CD14-positive monocyte (primary cell): ENCODE results near the gene HPRT1. TPM values are rescaled to one million over a fixed set of nuclear protein-coding genes. Genes with fewer than 3 reads are reported as not detected.

Experiments
- DNase-seq, 3 donors: peaks; one replicate each; pipeline ENCODE4 v3.0.0-alpha.2; 2011 to 2022
- H2AFZ ChIP-seq: 2 replicates; pipeline ENCODE4 v1.6.0; 2012; ENCODE audit warnings: mild to moderate bottlenecking, low read depth, low read length, inconsistent platforms; ENCODE audit not compliant: insufficient read depth, poor library complexity, severe bottlenecking
- H3K27ac ChIP-seq, 2 donors: 1 replicate in 1 of 2; 2 replicates in 1 of 2; pipeline ENCODE4 v1.5.1; 2012 to 2013; ENCODE audit warnings: low read length in 2 of 2, control low read depth in 1 of 2, inconsistent platforms in 1 of 2, low read depth in 1 of 2, mild to moderate bottlenecking in 1 of 2
- H3K27me3 ChIP-seq, 2 donors: one replicate each; pipeline versions ENCODE4 v1.6.0 to v1.6.1; 2011 to 2013; ENCODE audit warnings: low read length in 2 of 2; ENCODE audit not compliant: control insufficient read depth in 2 of 2, insufficient read depth in 2 of 2
- H3K36me3 ChIP-seq, 2 donors: replicated peaks in 1 of 2; 1 replicate in 1 of 2; 2 replicates in 1 of 2; pipeline versions ENCODE4 v1.5.1 to v1.6.1; 2012 to 2013; ENCODE audit warnings: low read length in 2 of 2, control low read depth in 1 of 2, inconsistent platforms in 1 of 2, mild to moderate bottlenecking in 1 of 2; ENCODE audit not compliant: insufficient read depth in 2 of 2, control insufficient read depth in 1 of 2
- H3K4me1 ChIP-seq, 2 donors: 1 replicate in 1 of 2; 2 replicates in 1 of 2; pipeline versions ENCODE4 v1.5.1 to v1.6.1; 2012 to 2013; ENCODE audit warnings: low read length in 2 of 2, control low read depth in 1 of 2, inconsistent platforms in 1 of 2, mild to moderate bottlenecking in 1 of 2, moderate library complexity in 1 of 2; ENCODE audit not compliant: insufficient read depth in 2 of 2, control insufficient read depth in 1 of 2
- H3K4me2 ChIP-seq: replicated peaks from 2 replicates; pipeline ENCODE3; 2012; ENCODE audit warnings: low read length, moderate library complexity, mild to moderate bottlenecking; ENCODE audit not compliant: poor library complexity, severe bottlenecking; ENCODE audit errors: extremely low read depth
- H3K4me3 ChIP-seq, 3 experiments: fragments of 200-600 bp in 1 of 3; sonication (generic) in 1 of 3; replicated peaks in 1 of 3; 1 replicate in 2 of 3; 2 replicates in 1 of 3; pipeline ENCODE4 v1.5.1; 2011 to 2013; ENCODE audit warnings: low read length in 3 of 3, mild to moderate bottlenecking in 3 of 3, control low read depth in 2 of 3, low read depth in 2 of 3, inconsistent platforms in 1 of 3, moderate library complexity in 1 of 3
- H3K79me2 ChIP-seq: 2 replicates; pipeline ENCODE4 v1.6.0; 2012; ENCODE audit warnings: mild to moderate bottlenecking, control low read depth, inconsistent platforms, low read length, moderate library complexity; ENCODE audit not compliant: insufficient read depth
- H3K9ac ChIP-seq: 2 replicates; pipeline ENCODE4 v1.6.0; 2017; ENCODE audit warnings: low read length, mild to moderate bottlenecking; ENCODE audit not compliant: insufficient read depth, poor library complexity, severe bottlenecking
- H3K9me3 ChIP-seq, 2 donors: replicated peaks in 1 of 2; 1 replicate in 1 of 2; 2 replicates in 1 of 2; pipeline versions ENCODE4 v1.5.1 to v1.6.1; 2012 to 2013; ENCODE audit warnings: low read length in 2 of 2, control low read depth in 1 of 2; ENCODE audit not compliant: control insufficient read depth in 1 of 2, insufficient read depth in 1 of 2
- H4K20me1 ChIP-seq: 2 replicates; pipeline ENCODE4 v1.6.0; 2012; ENCODE audit warnings: mild to moderate bottlenecking, low read length, control low read depth, moderate library complexity; ENCODE audit not compliant: insufficient read depth
- H3K27ac Mint-ChIP-seq, 7 donors: one replicate each; pipeline ENCODE4 v1.8.0; 2020; ENCODE audit warnings: mild to moderate bottlenecking in 7 of 7, mixed read lengths in 7 of 7, moderate library complexity in 6 of 7, inconsistent platforms in 2 of 7
- H3K27me3 Mint-ChIP-seq, 3 donors: one replicate each; pipeline ENCODE4 v1.8.0; 2021 to 2022; ENCODE audit warnings: low read depth in 3 of 3, mild to moderate bottlenecking in 3 of 3, mixed read lengths in 3 of 3, moderate library complexity in 3 of 3, inconsistent platforms in 1 of 3
- H3K36me3 Mint-ChIP-seq, 2 donors: one replicate each; pipeline ENCODE4 v1.8.0; 2020; ENCODE audit warnings: mixed read lengths in 2 of 2, inconsistent platforms in 1 of 2, mild to moderate bottlenecking in 1 of 2
- H3K4me1 Mint-ChIP-seq: one replicate; pipeline ENCODE4 v1.8.0; 2020; ENCODE audit warnings: mild to moderate bottlenecking, mixed read lengths
- H3K4me3 Mint-ChIP-seq, 2 donors: one replicate each; pipeline ENCODE4 v1.8.0; 2020; ENCODE audit warnings: mild to moderate bottlenecking in 2 of 2, mixed read lengths in 2 of 2, moderate library complexity in 1 of 2
- H3K9me3 Mint-ChIP-seq, 7 donors: one replicate each; pipeline ENCODE4 v1.8.0; 2020 to 2022; ENCODE audit warnings: mixed read lengths in 7 of 7, mild to moderate bottlenecking in 6 of 7, moderate library complexity in 6 of 7, inconsistent platforms in 2 of 7
- CTCF ChIP-seq: fragments of 200-600 bp; IDR thresholded peaks from one replicate; pipeline ENCODE4 v1.8.0; 2022; ENCODE audit warnings: antibody characterized with exemption, mild to moderate bottlenecking
- WGBS: methylation state at CpG from one replicate; pipeline ENCODE4 v1.1.5; 2013; ENCODE audit warnings: missing lambda C conversion rate; ENCODE audit not compliant: insufficient coverage; 5-methylcytosine and 5-hydroxymethylcytosine counted together
- intact Hi-C, 2 donors: fragments of 100-400 bp; cut with micrococcal nuclease; formaldehyde crosslinking; loops; one replicate each; pipeline versions ENCODE4 v1.15.0 to v1.15.1; 2023
- polyA plus RNA-seq, 3 donors: library from polyadenylated mRNA; depleted of rRNA in 1 of 3; unstranded in 2 of 3; stranded (reverse) in 1 of 3; fragments of 300-500 nt in 2 of 3; fragments of >200 nt in 1 of 3; fragmentation: Illumina TruSeq in 2 of 3; gene quantifications; 1 replicate in 2 of 3; 2 replicates in 1 of 3; pipeline ENCODE4 v1.2.3, GENCODE V29; 2012 to 2021

HPRT1 gene
- polyA plus RNA-seq, 3 donors, result 13.0 to 56.4 (median 54.5) TPM

- no peaks in the 10 kb centered on the region for H3K4me1 ChIP-seq
- no peak overlapping the region for H2AFZ ChIP-seq
- H3K9me3 Mint-ChIP-seq, result peaks cover 0 to 2% (median 0%) of the 10 kb centered on the region in 7 donors
- no peak for DNase-seq
- H3K36me3 Mint-ChIP-seq, result peaks cover 0 to 8% of the 10 kb centered on the region in 2 donors
- intact Hi-C loops, result no loop called here
- H3K9me3 ChIP-seq, result no peaks in the 10 kb centered on the region
- H3K4me3 ChIP-seq, result no peak overlapping the region
- no peak overlapping the region for H3K27ac ChIP-seq
- no peaks in the 10 kb centered on the region for H3K79me2 ChIP-seq
- no peaks in the 10 kb centered on the region for H3K4me1 Mint-ChIP-seq
- H4K20me1 ChIP-seq, result no peaks in the 10 kb centered on the region
- no peaks in the 10 kb centered on the region for H3K36me3 ChIP-seq
- no peak overlapping the region for H3K4me3 Mint-ChIP-seq
- peaks cover 0 to 3% (median 2%) of the 10 kb centered on the region in 3 donors for H3K27me3 Mint-ChIP-seq
- WGBS, result no CpG with 5 or more reads among the region's 2 CpGs
- TF ChIP-seq CTCF, result no peak
- H3K9ac ChIP-seq, result no peak overlapping the region
- H3K27me3 ChIP-seq, result no peaks in the 10 kb centered on the region
- no peak overlapping the region for H3K27ac Mint-ChIP-seq
- H3K4me2 ChIP-seq, result no peak overlapping the region
These were observed 16.9 kb upstream of the HPRT1 start for GRCh38 chrX:134443020-134443419.

GRCh38 chrX:134443461-134443860, 16.5 kb upstream of the HPRT1 start:
- Mint-ChIP-seq H3K27ac (no peak overlapping the region), H3K4me1 (no peaks in the 10 kb centered on the region), H3K36me3 (peaks cover 0 to 7% of the 10 kb centered on the region in 2 donors), H3K27me3 (peaks cover 0 to 3% (median 2%) of the 10 kb centered on the region in 3 donors), H3K4me3 (no peak overlapping the region), H3K9me3 (peaks cover 0 to 2% (median 0%) of the 10 kb centered on the region in 7 donors)
- H3K9ac ChIP-seq, result no peak overlapping the region
- H3K4me1 ChIP-seq, result no peaks in the 10 kb centered on the region
- no peak for TF ChIP-seq CTCF
- H3K9me3 ChIP-seq, result no peaks in the 10 kb centered on the region
- intact Hi-C loops, result no loop called here
- WGBS, result no CpG with 5 or more reads among the region's 2 CpGs
- H3K4me2 ChIP-seq, result no peak overlapping the region
- no peaks in the 10 kb centered on the region for H3K36me3 ChIP-seq
- H3K4me3 ChIP-seq, result no peak overlapping the region
- H3K27ac ChIP-seq, result no peak overlapping the region
- DNase-seq, result no peak
- H3K27me3 ChIP-seq, result no peaks in the 10 kb centered on the region
- H2AFZ ChIP-seq, result no peak overlapping the region
- H3K79me2 ChIP-seq, result no peaks in the 10 kb centered on the region
- H4K20me1 ChIP-seq, result no peaks in the 10 kb centered on the region
